HepG2 (cell line): ENCODE data around the gene ANKRD29. TPM values are rescaled to one million over a fixed set of nuclear protein-coding genes. Genes with fewer than 3 reads are reported as not detected.

Source experiments
- ATAC-seq: fragments of 200-7000 bp; cut with Tn5 transposase; 3 replicates; pipeline ENCODE4 v1.9.1; 2020; ENCODE audit warnings: mild to moderate bottlenecking, moderate library complexity
- BruUV-seq: library from RNA; stranded (reverse); fragments of 400-500 nt; replicated peaks from 2 replicates; lab custom pipeline; 2021; lab: Mats Ljungman, UMichigan
- CTCF ChIA-PET: fragments of 300-600 bp; formaldehyde crosslinking; extraction: SDS; loops from one replicate; lab custom pipeline; 2021; ENCODE audit warnings: low total read pairs, inconsistent platforms, low intra/inter-chr PET ratio; lab: Yijun Ruan, JAX
- POLR2A ChIA-PET: fragments of 350-600 bp; sonication (Branson Sonifier 250); formaldehyde crosslinking; loops from one replicate; lab custom pipeline; 2020; ENCODE audit warnings: antibody characterized with exemption, inconsistent platforms; lab: Yijun Ruan, JAX
- DNase-seq: peaks from one replicate; pipeline ENCODE4 v3.0.0-alpha.2; 2015; ENCODE audit warnings: low spot score
- FAIRE-seq: peaks from 3 replicates; lab custom pipeline; 2011; peaks lifted over from hg19 to GRCh38; lab: Jason Lieb, UNC
- H2AFZ ChIP-seq: one replicate; pipeline ENCODE4 v1.6.1; 2011; ENCODE audit warnings: low read length, inconsistent platforms
- H3K27ac ChIP-seq: fragments of 300-600 bp; 3 replicates; pipeline ENCODE4 v1.8.0; 2011; ENCODE audit warnings: mixed run types, mild to moderate bottlenecking, mixed read lengths, low read length, inconsistent platforms; ENCODE audit not compliant: insufficient read depth; ENCODE audit errors: extremely low read length
- H3K27me3 ChIP-seq, 2 experiments: fragments of 200-600 bp in 1 of 2; 2 replicates in 1 of 2; 3 replicates in 1 of 2; pipeline versions ENCODE4 v1.6.0 to v1.8.0; 2011; ENCODE audit warnings: low read length in 2 of 2, mild to moderate bottlenecking in 2 of 2, moderate library complexity in 2 of 2, inconsistent platforms in 1 of 2; ENCODE audit not compliant: insufficient read depth in 2 of 2, control insufficient read depth in 1 of 2
- H3K36me3 ChIP-seq, 2 experiments: fragments of 200-600 bp in 1 of 2; replicated peaks in 1 of 2; 2 replicates in 1 of 2; 3 replicates in 1 of 2; pipeline versions ENCODE4 v1.5.1 to v1.8.0; 2011; ENCODE audit warnings: low read length in 2 of 2, inconsistent platforms in 1 of 2; ENCODE audit not compliant: insufficient read depth in 2 of 2, control insufficient read depth in 1 of 2
- H3K4me1 ChIP-seq: 2 replicates; pipeline ENCODE4 v1.5.1; 2012; ENCODE audit warnings: low read length, inconsistent platforms; ENCODE audit not compliant: insufficient read depth
- H3K4me2 ChIP-seq: 2 replicates; pipeline ENCODE4 v1.6.0; 2011; ENCODE audit warnings: low read depth, low read length, inconsistent platforms
- H3K4me3 ChIP-seq, 3 experiments: fragments of 200-600 bp in 1 of 3; sonication (generic), shearing (Covaris generic) in 1 of 3; replicated peaks in 1 of 3; 2 replicates each; pipeline ENCODE4 v1.5.1; 2011 to 2016; ENCODE audit warnings: low read length in 3 of 3, inconsistent platforms in 2 of 3, low read depth in 2 of 3, mild to moderate bottlenecking in 2 of 3, control low read depth in 1 of 3, mixed read lengths in 1 of 3; ENCODE audit not compliant: insufficient read depth in 1 of 3
- H3K79me2 ChIP-seq: one replicate; pipeline ENCODE4 v1.6.1; 2011; ENCODE audit warnings: low read length, inconsistent platforms; ENCODE audit not compliant: insufficient read depth
- H3K9ac ChIP-seq: 2 replicates; pipeline ENCODE4 v1.6.0; 2011; ENCODE audit warnings: mild to moderate bottlenecking, low read depth, low read length, inconsistent platforms; ENCODE audit not compliant: insufficient read depth
- H3K9me3 ChIP-seq: 2 replicates; pipeline ENCODE4 v1.5.1; 2012; ENCODE audit warnings: mild to moderate bottlenecking, low read length
- H4K20me1 ChIP-seq: 2 replicates; pipeline ENCODE4 v1.6.0; 2011; ENCODE audit warnings: inconsistent platforms, mild to moderate bottlenecking, low read length, moderate library complexity; ENCODE audit not compliant: insufficient read depth
- HNF1A ChIP-seq, 2 experiments: sonication (generic) in 1 of 2; formaldehyde crosslinking in 1 of 2; IDR thresholded peaks; 2 replicates each; pipeline versions ENCODE4 v1.4.0 to v1.6.1; 2016 to 2020; ENCODE audit warnings: borderline replicate concordance in 1 of 2, low read depth in 1 of 2, mild to moderate bottlenecking in 1 of 2, missing genetic modification reagents in 1 of 2
- SIX4 ChIP-seq: sonication (generic); formaldehyde crosslinking; IDR thresholded peaks from 2 replicates; pipeline ENCODE4 v1.4.0; 2020; ENCODE audit warnings: missing genetic modification reagents
- WGBS: methylation state at CpG from one replicate; pipeline ENCODE4 v1.1.6; 2017; ENCODE audit warnings: low lambda C conversion rate; 5-methylcytosine and 5-hydroxymethylcytosine counted together
- in situ Hi-C: cut with HindIII; loops from 2 replicates; pipeline ENCODE4 v1.10.0; 2017; ENCODE audit warnings: low pct_unique_long_range_greater_than_20kb; ENCODE audit not compliant: extremely low pct_ligation_motif_present
- intact Hi-C: fragments of 100-400 bp; cut with micrococcal nuclease; formaldehyde crosslinking; loops from one replicate; pipeline ENCODE4 v1.10.0; 2022; ENCODE audit not compliant: unreplicated experiment
- polyA plus RNA-seq, 8 experiments: library from polyadenylated mRNA; depleted of rRNA in 3 of 8; stranded (reverse) in 7 of 8; unstranded in 1 of 8; fragments of >200 nt; fragmentation: Illumina TruSeq in 4 of 8; extraction: Trizol in 4 of 8; gene quantifications; 2 replicates each; pipeline versions ENCODE4 v1.2.1 to v1.2.3, GENCODE V29; 2011 to 2016; ENCODE audit warnings: low read depth in 4 of 8, missing spikeins in 1 of 8, mixed read lengths in 1 of 8; ENCODE audit not compliant: insufficient read depth in 1 of 8
- total RNA-seq, 5 experiments: library from RNA; depleted of rRNA; stranded (reverse); fragments of >200 nt; fragmentation: Illumina TruSeq; extraction: Trizol; gene quantifications; 2 replicates each; pipeline ENCODE4 v1.2.3, GENCODE V29; 2016; ENCODE audit warnings: low read depth in 1 of 5

ANKRD29 gene
- total and polyA plus RNA-seq, 2 of the 13 experiments (the other 11 are each of a cell fraction or from before 2014, with no cell fraction given) = not detected

- TF ChIP-seq SIX4 = no peak
- TF ChIP-seq HNF1A (IDR thresholded peaks at IDR 0.05; ENCODE audit: low read depth) = peak; percentile 7; the same call in 1 of the 2 replicates
- no peak for TF ChIP-seq HNF1A (CRISPR knock-in tag; IDR thresholded peaks at IDR 0.05; ENCODE audit: borderline replicate concordance)
- TF ChIP-seq, all 625 proteins: peak for 1
- no peak overlapping the region for H2AFZ ChIP-seq
- peaks cover 60% of the 10 kb centered on the region for H3K4me1 ChIP-seq
- no peak overlapping the region for H3K9ac ChIP-seq
- POLR2A ChIA-PET = interaction anchor here (1.4 to 1.9 kb wide), 3 partner anchors 11 to 18 kb away, joined by 5 to 16 read pairs (median 8); partner anchors contain the start of gene NPC1
- intact Hi-C loops = no loop called here
- CTCF ChIA-PET = no interaction called here
- no peak for ATAC-seq
- WGBS = 90% methylated on average over 7 of the region's 7 CpGs
- H3K9me3 ChIP-seq = no peaks in the 10 kb centered on the region
- TSS peak; percentile 11 for BruUV-seq
- H3K36me3 ChIP-seq = peaks cover 10 to 57% of the 10 kb centered on the region in 2 experiments
- H3K27ac ChIP-seq = peak overlapping the region; percentile 72
- no peaks in the 10 kb centered on the region for H3K27me3 ChIP-seq
- DNase-seq = no peak
- H3K4me2 ChIP-seq = no peak overlapping the region
- in situ Hi-C loops = no loop called here
- H4K20me1 ChIP-seq = peaks cover under 1% of the 10 kb centered on the region; the same call in 1 of the 2 replicates
- peaks cover 14% of the 10 kb centered on the region for H3K79me2 ChIP-seq
- FAIRE-seq = no peak
- H3K4me3 ChIP-seq = no peak overlapping the region
Observed at GRCh38 chr18:23568281-23569138, 94.2 kb downstream of the ANKRD29 start.
